Measurements from ENCODE around the gene AQP1.

AQP1 gene

DNA sequence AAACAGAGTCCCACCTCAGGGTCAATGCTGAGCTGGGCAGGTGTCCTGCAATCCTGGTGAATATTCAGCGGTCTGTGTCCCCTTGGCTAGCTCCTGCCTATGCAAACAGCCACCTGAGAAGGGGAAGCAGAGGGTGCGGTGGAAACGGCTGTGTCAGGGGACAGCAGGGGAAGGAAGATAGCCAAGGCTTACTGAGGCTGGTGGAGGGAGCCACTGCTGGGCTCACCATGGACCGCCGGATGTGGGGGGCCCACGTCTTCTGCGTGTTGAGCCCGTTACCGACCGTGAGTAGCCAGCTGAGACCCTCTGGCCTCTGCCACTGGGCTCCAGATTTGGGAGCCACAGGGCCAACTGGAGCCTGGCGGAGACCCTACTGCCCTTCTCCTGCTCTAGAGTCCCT lies 52.2 kb downstream of the AQP1 start, which contains the start of gene GHRHR:
Gene GHRHR (plus strand): TSS at position 112 of the 400 bp plus-strand sequence. CDS start 116 bp downstream, at position 228.
- TF ChIP-seq, protein P1, sequence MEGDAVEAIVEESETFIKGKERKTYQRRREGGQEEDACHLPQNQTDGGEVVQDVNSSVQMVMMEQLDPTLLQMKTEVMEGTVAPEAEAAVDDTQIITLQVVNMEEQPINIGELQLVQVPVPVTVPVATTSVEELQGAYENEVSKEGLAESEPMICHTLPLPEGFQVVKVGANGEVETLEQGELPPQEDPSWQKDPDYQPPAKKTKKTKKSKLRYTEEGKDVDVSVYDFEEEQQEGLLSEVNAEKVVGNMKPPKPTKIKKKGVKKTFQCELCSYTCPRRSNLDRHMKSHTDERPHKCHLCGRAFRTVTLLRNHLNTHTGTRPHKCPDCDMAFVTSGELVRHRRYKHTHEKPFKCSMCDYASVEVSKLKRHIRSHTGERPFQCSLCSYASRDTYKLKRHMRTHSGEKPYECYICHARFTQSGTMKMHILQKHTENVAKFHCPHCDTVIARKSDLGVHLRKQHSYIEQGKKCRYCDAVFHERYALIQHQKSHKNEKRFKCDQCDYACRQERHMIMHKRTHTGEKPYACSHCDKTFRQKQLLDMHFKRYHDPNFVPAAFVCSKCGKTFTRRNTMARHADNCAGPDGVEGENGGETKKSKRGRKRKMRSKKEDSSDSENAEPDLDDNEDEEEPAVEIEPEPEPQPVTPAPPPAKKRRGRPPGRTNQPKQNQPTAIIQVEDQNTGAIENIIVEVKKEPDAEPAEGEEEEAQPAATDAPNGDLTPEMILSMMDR (conservative IDR thresholded peaks at IDR 0.05; ENCODE audit: low read depth, low read length): no peak
- no peak for DNase-seq (ENCODE audit: low read depth)
- H3K4me3 ChIP-seq (ENCODE audit: low read length): no peak within 1 kb of the TSS

DNA sequence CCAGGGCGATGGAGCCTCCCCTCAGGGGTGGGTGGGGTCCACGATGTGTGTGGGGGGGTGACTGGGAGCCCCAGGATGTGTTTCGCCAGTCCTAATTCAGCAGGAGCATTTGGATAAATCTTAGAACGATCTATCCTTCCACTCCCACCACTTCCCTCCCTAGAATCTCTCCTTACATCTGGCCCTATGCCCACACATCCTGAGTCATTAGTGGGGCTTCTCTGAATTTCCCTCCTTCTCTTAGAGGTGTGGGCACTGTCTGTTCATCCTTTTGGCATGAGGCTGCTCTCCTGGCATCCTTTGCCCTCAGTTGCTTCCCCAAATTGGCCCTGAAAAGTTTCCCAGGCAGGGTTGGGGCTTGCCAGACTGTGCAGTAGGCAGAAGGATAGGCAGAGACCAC lies 53.7 kb downstream of the AQP1 start:
- DNase-seq (ENCODE audit: low read depth): no peak
- TF ChIP-seq, protein P1 (conservative IDR thresholded peaks at IDR 0.05; ENCODE audit: low read depth, low read length): no peak
- H3K4me3 ChIP-seq (ENCODE audit: low read length): no peak overlapping the region

DNA sequence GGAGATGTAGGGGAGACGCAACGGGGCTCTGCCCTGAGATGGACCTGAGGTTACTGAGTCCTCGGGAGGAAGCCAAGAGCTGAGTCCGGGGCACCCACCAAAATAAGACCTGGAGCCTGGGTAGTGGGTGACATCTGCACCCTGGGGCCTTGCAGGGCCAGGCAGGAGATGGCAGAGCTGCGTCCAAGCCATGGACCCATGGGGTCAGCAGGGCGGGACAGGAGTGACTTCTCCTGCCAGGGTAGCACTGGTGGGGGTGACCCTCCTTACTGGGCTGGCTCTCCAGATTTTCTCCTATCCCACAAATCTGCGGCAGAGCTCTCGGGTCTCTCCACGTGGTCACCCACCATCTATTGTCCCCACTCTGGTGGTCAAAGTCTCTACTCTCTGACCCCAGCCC lies 54.2 kb downstream of the AQP1 start:
- DNase-seq (ENCODE audit: low read depth): no peak
- TF ChIP-seq, protein P1 (conservative IDR thresholded peaks at IDR 0.05; ENCODE audit: low read depth, low read length): no peak

DNA sequence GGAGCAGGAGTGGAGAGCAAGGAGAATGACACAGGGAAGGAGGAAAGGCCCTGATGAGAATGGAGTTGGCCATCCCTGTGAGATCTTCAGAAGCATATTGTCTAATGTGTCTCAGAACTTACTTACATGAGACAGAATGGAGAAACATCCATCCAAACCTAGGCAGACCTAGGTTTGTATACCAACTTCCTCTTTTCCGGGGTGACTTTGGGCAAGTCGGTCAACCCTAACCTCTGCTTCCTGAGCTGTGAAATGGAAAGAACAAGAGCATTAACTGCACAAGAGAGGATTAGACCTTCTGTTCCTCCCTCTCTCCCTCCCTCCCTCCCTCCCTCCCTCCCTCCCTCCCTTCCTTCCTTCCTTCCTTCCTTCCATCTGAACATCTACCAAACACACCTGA lies 56.6 kb downstream of the AQP1 start:
- TF ChIP-seq, protein P1 (conservative IDR thresholded peaks at IDR 0.05; ENCODE audit: low read depth, low read length): no peak
- no peak for DNase-seq (ENCODE audit: low read depth)

More for the DNA sequence above, 54.2 kb downstream of the AQP1 start:
- no peak overlapping the region for H3K4me3 ChIP-seq (ENCODE audit: low read length)

DNA sequence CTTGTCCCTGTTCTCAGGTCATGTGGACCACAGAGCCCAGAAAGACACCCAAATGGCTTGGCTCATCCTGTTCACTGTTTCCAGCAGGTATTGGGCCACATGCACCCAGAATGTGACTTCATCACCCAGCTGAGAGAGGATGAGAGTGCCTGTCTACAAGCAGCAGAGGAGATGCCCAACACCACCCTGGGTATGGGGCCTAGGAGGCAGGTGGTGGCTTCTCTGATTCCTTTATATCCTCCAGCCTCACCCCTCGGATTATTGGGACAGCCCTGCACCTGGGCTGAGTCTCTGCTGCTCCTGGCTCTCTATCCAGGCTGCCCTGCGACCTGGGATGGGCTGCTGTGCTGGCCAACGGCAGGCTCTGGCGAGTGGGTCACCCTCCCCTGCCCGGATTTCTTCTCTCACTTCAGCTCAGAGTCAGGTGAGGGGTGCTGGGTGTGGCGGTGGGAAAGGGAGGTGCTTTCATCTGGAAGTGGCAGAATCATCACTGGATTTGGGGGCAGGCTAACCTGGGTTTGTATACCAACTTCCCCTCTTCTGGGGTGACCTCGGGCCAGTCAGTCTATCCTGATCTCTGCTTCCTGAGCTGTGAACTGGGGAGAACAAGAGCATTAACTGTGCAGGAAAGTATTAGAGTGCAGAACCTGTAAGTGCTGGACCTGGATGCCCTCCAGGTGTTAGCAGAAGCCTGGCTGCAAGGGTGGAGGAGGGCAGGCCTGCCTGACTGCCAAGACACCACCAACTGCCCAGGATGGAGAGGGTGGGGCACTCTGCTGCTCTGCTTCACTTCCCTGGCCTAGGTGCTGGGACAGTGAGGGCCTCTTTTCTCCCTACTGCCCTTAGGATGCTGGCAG lies 57.3 kb downstream of the AQP1 start:
- TF ChIP-seq, protein P1 (conservative IDR thresholded peaks at IDR 0.05; ENCODE audit: low read depth, low read length): no peak
- no peak overlapping the region for H3K4me3 ChIP-seq (ENCODE audit: low read length)
- no peak for DNase-seq (ENCODE audit: low read depth)

More for the DNA sequence above, 56.6 kb downstream of the AQP1 start:
- H3K4me3 ChIP-seq (ENCODE audit: low read length): no peak overlapping the region

DNA sequence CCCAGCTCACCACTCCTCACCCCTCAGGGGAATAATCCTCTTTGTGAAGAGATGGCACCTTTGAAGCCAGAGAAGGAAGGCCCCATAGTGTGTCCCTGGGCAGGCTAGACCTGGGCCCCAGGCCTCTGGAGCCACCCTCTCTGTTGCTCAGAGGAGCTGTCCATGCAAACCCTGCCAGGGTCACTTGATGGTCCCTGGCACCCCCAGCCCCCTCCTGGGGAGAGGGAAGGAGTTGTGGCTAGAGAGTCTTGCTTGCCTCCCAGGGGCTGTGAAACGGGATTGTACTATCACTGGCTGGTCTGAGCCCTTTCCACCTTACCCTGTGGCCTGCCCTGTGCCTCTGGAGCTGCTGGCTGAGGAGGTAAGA lies 57.9 kb downstream of the AQP1 start:
- TF ChIP-seq, protein P1 (conservative IDR thresholded peaks at IDR 0.05; ENCODE audit: low read depth, low read length): no peak
- DNase-seq (ENCODE audit: low read depth): no peak
- H3K4me3 ChIP-seq (ENCODE audit: low read length): no peak overlapping the region

DNA sequence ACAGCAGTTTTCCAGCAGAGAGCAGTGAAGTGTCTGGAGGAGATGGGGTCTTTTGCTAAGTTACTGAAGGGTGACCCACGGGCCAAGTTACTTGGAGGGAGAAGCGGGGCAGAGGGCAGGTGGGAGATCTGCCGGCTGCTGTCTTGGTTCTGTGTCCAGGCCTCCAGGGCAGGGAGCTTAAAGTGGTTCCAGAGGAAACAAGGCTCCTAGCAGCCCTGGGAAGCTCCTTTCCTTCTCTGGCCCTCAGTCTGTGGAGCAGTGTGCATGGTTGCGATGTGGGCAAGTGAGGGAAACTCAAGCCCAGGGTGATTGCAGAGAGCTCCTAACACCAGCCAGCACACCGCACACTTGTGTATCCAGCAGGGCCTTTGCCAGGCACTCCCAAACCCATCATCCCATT lies 58.4 kb downstream of the AQP1 start:
- no peak overlapping the region for H3K4me3 ChIP-seq (ENCODE audit: low read length)
- TF ChIP-seq, protein P1 (conservative IDR thresholded peaks at IDR 0.05; ENCODE audit: low read depth, low read length): no peak
- no peak for DNase-seq (ENCODE audit: low read depth)

Data from retinal pigment epithelial cell (primary cell).